PC-3 (cell line): ENCODE measurements around the gene SSTR5. TPM values are rescaled to one million over a fixed set of nuclear protein-coding genes. Genes with fewer than 3 reads are reported as not detected.

ENCODE experiments used
- ATAC-seq: fragments of 200-7000 bp; cut with Tn5 transposase; 2 replicates; pipeline ENCODE4 v1.9.1; 2020; ENCODE audit warnings: mild to moderate bottlenecking, moderate library complexity
- BruUV-seq: library from RNA; stranded (reverse); fragments of 400-500 nt; replicated peaks from 2 replicates; lab custom pipeline; 2021; lab: Mats Ljungman, UMichigan
- CTCF ChIA-PET: fragments of 300-600 bp; sonication (Branson Sonifier 250); formaldehyde crosslinking; loops from one replicate; lab custom pipeline; 2022; ENCODE audit warnings: antibody characterized with exemption; lab: Charles Lee
- POLR2A ChIA-PET: fragments of 300-600 bp; sonication (Branson Sonifier 250); formaldehyde crosslinking; loops from one replicate; lab custom pipeline; 2022; ENCODE audit warnings: antibody characterized with exemption; ENCODE audit not compliant: unreplicated experiment; lab: Charles Lee
- DNase-seq: peaks from one replicate; pipeline ENCODE4 v3.0.0-alpha.2; 2015
- H2AFZ ChIP-seq: fragments of 300-600 bp; sonication (generic); 2 replicates; pipeline ENCODE4 v1.6.0; 2016; ENCODE audit warnings: antibody characterized with exemption, low read length
- H3F3A ChIP-seq: fragments of 300-600 bp; sonication (generic); one replicate; pipeline ENCODE4 v1.6.0; 2017; ENCODE audit warnings: antibody characterized with exemption, low read length, control low read depth, mild to moderate bottlenecking; ENCODE audit not compliant: unreplicated experiment
- H3K27ac ChIP-seq: fragments of 300-600 bp; sonication (generic); 2 replicates; pipeline ENCODE4 v1.5.1; 2016; ENCODE audit warnings: mild to moderate bottlenecking, low read length
- H3K27me3 ChIP-seq: fragments of 300-600 bp; sonication (generic); 2 replicates; pipeline ENCODE4 v1.6.1; 2016; ENCODE audit warnings: low read length, mixed read lengths
- H3K36me3 ChIP-seq: fragments of 300-600 bp; sonication (generic); 2 replicates; pipeline ENCODE4 v1.6.1; 2016; ENCODE audit warnings: low read depth, mixed run types, low read length, mixed read lengths
- H3K4me1 ChIP-seq: fragments of 300-600 bp; sonication (generic); 2 replicates; pipeline ENCODE4 v1.5.1; 2016; ENCODE audit warnings: low read length; ENCODE audit not compliant: insufficient read depth
- H3K4me2 ChIP-seq: fragments of 300-600 bp; sonication (generic); 2 replicates; pipeline ENCODE4 v1.6.0; 2016; ENCODE audit warnings: low read length
- H3K4me3 ChIP-seq: fragments of 300-600 bp; sonication (generic); 2 replicates; pipeline ENCODE4 v1.5.1; 2016; ENCODE audit warnings: mild to moderate bottlenecking, low read length, mixed read lengths
- H3K79me2 ChIP-seq: fragments of 300-600 bp; sonication (generic); 2 replicates; pipeline ENCODE4 v1.6.1; 2017; ENCODE audit warnings: low read length, mixed read lengths
- H3K9ac ChIP-seq: fragments of 300-600 bp; sonication (generic); 2 replicates; pipeline ENCODE4 v1.6.0; 2016; ENCODE audit warnings: mild to moderate bottlenecking, low read length
- H3K9me2 ChIP-seq: fragments of 300-600 bp; sonication (generic); replicated peaks from 2 replicates; pipeline ENCODE4 v1.6.1; 2016; ENCODE audit warnings: mixed run types, low read length, mixed read lengths
- H3K9me3 ChIP-seq: fragments of 300-600 bp; sonication (generic); 2 replicates; pipeline ENCODE4 v1.6.1; 2016; ENCODE audit warnings: low read length, mixed read lengths
- H4K20me1 ChIP-seq: fragments of 300-600 bp; sonication (generic); 2 replicates; pipeline ENCODE4 v1.6.1; 2016; ENCODE audit warnings: low read length, mixed read lengths
- EZH2 ChIP-seq: fragments of 300-600 bp; sonication (generic); IDR thresholded peaks from one replicate; pipeline ENCODE4 v1.6.1; 2017; ENCODE audit warnings: antibody characterized with exemption, mild to moderate bottlenecking, low read length; ENCODE audit not compliant: unreplicated experiment
- EZH2phosphoT487 ChIP-seq: fragments of 300-600 bp; sonication (generic); IDR thresholded peaks from 2 replicates; pipeline ENCODE4 v1.6.1; 2018; ENCODE audit warnings: mild to moderate bottlenecking, antibody characterized with exemption, low read length, borderline replicate concordance
- intact Hi-C: fragments of 100-400 bp; cut with micrococcal nuclease; formaldehyde crosslinking; loops from 2 replicates; pipeline ENCODE4 v1.9.0; 2023
- total RNA-seq: library from RNA; depleted of rRNA; stranded (reverse); fragments of >200 nt; gene quantifications from 2 replicates; pipeline ENCODE4 v1.2.3, GENCODE V29; 2014
- TF ChIP-seq, protein P1 (sequence below): fragments of 300-600 bp; sonication (generic); conservative IDR thresholded peaks from 2 replicates; pipeline ENCODE4 v1.5.1; 2017; ENCODE audit warnings: antibody characterized with exemption, low read depth, mild to moderate bottlenecking, low read length

SSTR5 gene
- total RNA-seq, 1 experiment from 2014 or later, result 0.51 TPM

DNA sequence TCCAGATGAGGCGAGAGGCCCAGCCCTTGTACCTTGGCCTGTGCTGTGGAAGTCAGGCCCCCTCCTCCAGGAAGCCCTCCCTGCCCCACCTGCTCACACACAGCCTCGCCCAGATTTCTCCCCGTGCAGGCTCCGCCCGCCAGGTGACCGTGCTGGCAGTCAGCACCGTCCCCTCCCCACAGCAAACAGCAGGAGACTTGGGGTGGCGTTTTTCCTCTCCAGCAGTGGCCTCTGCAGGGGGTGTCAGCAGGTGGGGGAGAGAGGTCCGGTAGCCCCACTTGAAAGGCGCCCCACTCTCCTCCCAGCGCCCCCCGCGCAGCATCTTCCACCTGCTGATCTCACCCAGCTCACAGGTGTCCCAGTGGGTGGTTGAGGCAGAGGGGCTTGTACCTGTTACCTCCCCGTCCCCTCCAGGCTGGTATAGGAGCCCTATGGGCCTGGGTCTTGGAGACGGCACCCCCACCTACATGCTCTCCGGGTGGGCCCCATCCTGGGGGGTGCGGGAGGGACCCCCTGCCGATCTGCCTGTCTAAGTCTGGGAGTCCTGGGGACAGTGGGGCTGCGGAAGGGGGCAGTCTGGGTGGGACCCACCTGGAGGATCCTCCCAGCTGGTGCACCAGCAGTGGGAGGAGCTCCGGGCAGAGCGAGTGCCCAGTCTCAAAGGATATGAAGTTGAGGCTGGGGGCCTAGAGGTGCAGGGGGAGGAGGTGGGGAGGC lies 27.7 kb downstream of the SSTR5 start:
- Histone ChIP-seq H3K4me2 (no peak overlapping the region), H3K27ac (no peak overlapping the region), H2AFZ (no peak overlapping the region), H3K79me2 (no peaks in the 10 kb centered on the region), H3K9ac (no peak overlapping the region), H3K9me3 (no peaks in the 10 kb centered on the region), H3K27me3 (no peaks in the 10 kb centered on the region), H3F3A (no peaks in the 10 kb centered on the region), H3K4me3 (no peak overlapping the region), H3K4me1 (no peaks in the 10 kb centered on the region; the same call in 1 of the 2 replicates), H3K36me3 (no peaks in the 10 kb centered on the region), H4K20me1 (no peaks in the 10 kb centered on the region), H3K9me2 (no peaks in the 10 kb centered on the region)
- intact Hi-C loops, result no loop called here
- CTCF ChIA-PET, result interaction anchor here (1.3 kb wide), 1 partner anchor 43 kb away, joined by 7 read pairs; no protein-coding TSS in a partner anchor
- DNase-seq (no peak), ATAC-seq (no peak)
- TF ChIP-seq EZH2, result no peak
- BruUV-seq, result no TSS peak
- POLR2A ChIA-PET, result interaction anchor here (0.6 kb wide), 1 partner anchor 119 kb away, joined by 9 read pairs; the partner anchor contains the start of gene SOX8

DNA sequence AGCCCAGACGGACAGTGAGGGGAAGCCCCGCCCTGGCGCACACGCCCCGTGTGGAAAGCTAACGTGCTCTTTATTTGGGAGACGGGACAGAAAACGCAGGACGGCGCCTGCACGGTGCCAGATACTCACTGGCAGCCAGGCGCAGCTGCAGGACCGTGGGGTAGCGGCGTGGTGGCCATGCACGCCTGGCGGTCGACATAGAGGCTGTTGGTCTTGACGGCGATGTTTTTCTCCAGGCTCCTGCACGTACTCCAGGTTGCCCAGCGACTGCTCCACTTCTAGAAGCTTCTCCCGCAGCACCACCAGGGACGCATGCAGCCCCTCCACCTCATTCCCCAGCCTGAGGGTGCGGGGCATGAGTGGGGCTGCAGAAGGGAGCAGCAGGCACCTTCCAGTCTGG lies 28.6 kb downstream of the SSTR5 start:
- Histone ChIP-seq H3K4me3 (no peak overlapping the region), H3K4me2 (no peak overlapping the region), H3F3A (no peaks in the 10 kb centered on the region), H3K79me2 (no peaks in the 10 kb centered on the region), H3K36me3 (no peaks in the 10 kb centered on the region), H3K27me3 (no peaks in the 10 kb centered on the region), H4K20me1 (no peaks in the 10 kb centered on the region), H3K9me3 (no peaks in the 10 kb centered on the region), H3K27ac (no peak overlapping the region), H2AFZ (no peak overlapping the region), H3K4me1 (no peaks in the 10 kb centered on the region; the same call in 1 of the 2 replicates), H3K9me2 (no peaks in the 10 kb centered on the region), H3K9ac (no peak overlapping the region)
- BruUV-seq, result no TSS peak
- no peak for TF ChIP-seq EZH2
- TF ChIP-seq, protein P1, sequence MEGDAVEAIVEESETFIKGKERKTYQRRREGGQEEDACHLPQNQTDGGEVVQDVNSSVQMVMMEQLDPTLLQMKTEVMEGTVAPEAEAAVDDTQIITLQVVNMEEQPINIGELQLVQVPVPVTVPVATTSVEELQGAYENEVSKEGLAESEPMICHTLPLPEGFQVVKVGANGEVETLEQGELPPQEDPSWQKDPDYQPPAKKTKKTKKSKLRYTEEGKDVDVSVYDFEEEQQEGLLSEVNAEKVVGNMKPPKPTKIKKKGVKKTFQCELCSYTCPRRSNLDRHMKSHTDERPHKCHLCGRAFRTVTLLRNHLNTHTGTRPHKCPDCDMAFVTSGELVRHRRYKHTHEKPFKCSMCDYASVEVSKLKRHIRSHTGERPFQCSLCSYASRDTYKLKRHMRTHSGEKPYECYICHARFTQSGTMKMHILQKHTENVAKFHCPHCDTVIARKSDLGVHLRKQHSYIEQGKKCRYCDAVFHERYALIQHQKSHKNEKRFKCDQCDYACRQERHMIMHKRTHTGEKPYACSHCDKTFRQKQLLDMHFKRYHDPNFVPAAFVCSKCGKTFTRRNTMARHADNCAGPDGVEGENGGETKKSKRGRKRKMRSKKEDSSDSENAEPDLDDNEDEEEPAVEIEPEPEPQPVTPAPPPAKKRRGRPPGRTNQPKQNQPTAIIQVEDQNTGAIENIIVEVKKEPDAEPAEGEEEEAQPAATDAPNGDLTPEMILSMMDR, result no peak
- TF ChIP-seq EZH2phosphoT487, result no peak
- DNase-seq (no peak), ATAC-seq (no peak; the same call in 1 of the 2 replicates)
- CTCF ChIA-PET, result no interaction called here
- intact Hi-C loops, result no loop called here
- POLR2A ChIA-PET, result interaction anchor here (0.6 kb wide), 1 partner anchor 120 kb away, joined by 9 read pairs; the partner anchor contains the start of gene SOX8

DNA sequence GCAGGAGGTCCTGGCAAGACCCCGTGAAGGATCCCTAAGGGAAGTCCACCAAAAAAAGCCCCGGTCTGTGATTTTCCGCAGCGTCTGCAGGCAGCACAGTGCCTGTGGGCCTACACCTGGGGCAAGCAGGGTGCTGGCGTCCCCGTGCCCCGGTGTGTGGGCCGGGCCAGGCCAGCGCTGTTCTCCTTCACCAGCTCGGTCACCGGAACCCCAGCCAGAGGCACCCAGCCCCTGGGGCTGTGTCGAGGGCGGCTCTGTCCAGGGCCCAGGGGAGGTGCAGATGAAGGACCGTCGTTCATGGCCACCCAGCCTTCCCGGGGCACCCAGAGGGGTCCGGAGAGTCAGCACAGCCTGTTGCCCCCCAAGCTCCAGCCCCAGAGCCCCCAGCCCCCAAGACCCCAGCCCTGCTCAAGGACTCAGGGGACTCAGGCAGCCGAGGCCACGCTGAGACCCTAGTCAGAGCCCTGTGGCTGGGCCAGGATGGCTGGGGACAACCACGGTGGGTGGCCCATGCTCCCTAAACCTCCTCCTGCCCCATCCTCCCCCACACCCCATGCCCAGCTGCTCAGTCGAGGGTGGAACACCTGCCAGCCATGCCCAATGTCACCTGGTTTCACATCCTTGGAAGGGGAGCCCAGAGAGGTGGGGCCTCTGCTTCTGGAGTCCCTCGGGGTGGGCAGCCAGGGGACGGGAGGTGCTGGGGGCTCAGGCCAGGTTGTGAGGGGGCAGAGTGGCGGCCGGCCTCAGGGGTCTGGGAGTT lies 29.2 kb downstream of the SSTR5 start:
- no peak overlapping the region for H3K4me2 ChIP-seq
- POLR2A ChIA-PET, result no interaction called here
- no peaks in the 10 kb centered on the region for H4K20me1 ChIP-seq
- no peaks in the 10 kb centered on the region for H3F3A ChIP-seq
- no peak overlapping the region for H3K27ac ChIP-seq
- no peak for ATAC-seq
- no peaks in the 10 kb centered on the region for H3K79me2 ChIP-seq
- H3K9me3 ChIP-seq, result no peaks in the 10 kb centered on the region
- intact Hi-C loops, result no loop called here
- no peak overlapping the region for H3K4me3 ChIP-seq
- no peaks in the 10 kb centered on the region for H3K9me2 ChIP-seq
- no peak overlapping the region for H2AFZ ChIP-seq
- no peak overlapping the region for H3K9ac ChIP-seq
- H3K27me3 ChIP-seq, result peaks cover 1% of the 10 kb centered on the region; the same call in 1 of the 2 replicates
- no TSS peak for BruUV-seq
- TF ChIP-seq, protein P1, result no peak
- TF ChIP-seq EZH2 (no peak), EZH2phosphoT487 (no peak)
- CTCF ChIA-PET, result no interaction called here
- no peak for DNase-seq
- no peaks in the 10 kb centered on the region; the same call in 1 of the 2 replicates for H3K4me1 ChIP-seq
- no peaks in the 10 kb centered on the region for H3K36me3 ChIP-seq
